Lung (tissue), 12 donors: ENCODE measurements around the gene RSL1D1. TPM values are rescaled to one million over a fixed set of nuclear protein-coding genes. Genes with fewer than 3 reads are reported as not detected.
A peak's percentile ranks its signal among the peaks of the same experiment; 100 is the strongest.

Experiments used
- ATAC-seq: fragments of 200-7000 bp; cut with Tn5 transposase; one replicate; pipeline ENCODE4 v1.9.1; 2020; ENCODE audit warnings: moderate number of reproducible peaks; ENCODE audit not compliant: insufficient read depth, low FRiP score
- DNase-seq, 3 donors: peaks; one replicate each; pipeline ENCODE4 v3.0.0-alpha.2; 2013 to 2017
- H3K27ac ChIP-seq, 2 donors: one replicate each; pipeline ENCODE4 v1.5.1; 2013; ENCODE audit warnings: mild to moderate bottlenecking in 2 of 2, moderate library complexity in 2 of 2, control low read depth in 1 of 2, inconsistent platforms in 1 of 2, low read depth in 1 of 2, low read length in 1 of 2
- H3K27me3 ChIP-seq, 3 donors: one replicate each; pipeline ENCODE4 v1.5.1; 2013; ENCODE audit warnings: low read length in 2 of 3; ENCODE audit not compliant: control insufficient read depth in 3 of 3, insufficient read depth in 3 of 3
- H3K36me3 ChIP-seq, 4 donors: one replicate each; pipeline ENCODE4 v1.5.1; 2013; ENCODE audit warnings: low read length in 4 of 4, mild to moderate bottlenecking in 1 of 4, moderate library complexity in 1 of 4; ENCODE audit not compliant: control insufficient read depth in 4 of 4, insufficient read depth in 4 of 4
- H3K4me1 ChIP-seq, 5 donors: one replicate each; pipeline ENCODE4 v1.5.1; 2013; ENCODE audit warnings: low read length in 5 of 5, mild to moderate bottlenecking in 2 of 5, moderate library complexity in 1 of 5; ENCODE audit not compliant: control insufficient read depth in 5 of 5, insufficient read depth in 5 of 5
- H3K4me3 ChIP-seq: one replicate; pipeline ENCODE4 v1.5.1; 2013; ENCODE audit warnings: mild to moderate bottlenecking, control low read depth, moderate library complexity
- H3K9ac ChIP-seq, 2 donors: one replicate each; pipeline ENCODE4 v1.5.1; 2013; ENCODE audit warnings: low read length in 2 of 2, control low read depth in 1 of 2; ENCODE audit not compliant: insufficient read depth in 1 of 2
- H3K9me3 ChIP-seq, 4 donors: one replicate each; pipeline ENCODE4 v1.5.1; 2013; ENCODE audit warnings: low read length in 3 of 4, mild to moderate bottlenecking in 1 of 4, moderate library complexity in 1 of 4; ENCODE audit not compliant: control insufficient read depth in 4 of 4, insufficient read depth in 3 of 4
- CTCF ChIP-seq: IDR thresholded peaks from 2 replicates; pipeline ENCODE4 v1.5.1; 2012; ENCODE audit warnings: mild to moderate bottlenecking; ENCODE audit errors: control extremely low read depth, extremely low read depth
- WGBS, 2 donors: extraction: QIAGEN DNeasy Blood & Tissue Kit; methylation state at CpG; one replicate each; pipeline ENCODE4 v1.1.7; 2013; 5-methylcytosine and 5-hydroxymethylcytosine counted together
- polyA plus RNA-seq, 2 donors: library from polyadenylated mRNA; stranded (reverse); fragments of 200-250 nt; gene quantifications; one replicate each; pipeline ENCODE4 v1.2.1, GENCODE V29; 2013
- total RNA-seq, 2 donors: library from RNA; depleted of rRNA in 1 of 2; stranded (reverse); fragments of >200 nt in 1 of 2; gene quantifications; one replicate each; pipeline ENCODE4 v1.2.1, GENCODE V29; 2014 to 2021
- donor health status: control.
- donor health status: control.
- donor health status: Bipolar disorder and iron deficiency.
- donor health status: healthy.
- donor health status: DM: yes; HTN: yes; CAD: no.

RSL1D1 gene
- total and polyA plus RNA-seq, 4 donors: 68.5 to 206 (median 89.9) TPM

GRCh38 chr16:11794996-11795886, 56.1 kb downstream of the RSL1D1 start:
- H3K9ac ChIP-seq: peak overlapping the region; percentile 80 to 88
- H3K27ac ChIP-seq: peak overlapping the region; percentile 29 to 91
- WGBS, 2 donors: 83 to 87% methylated on average over 20 of the region's 20 CpGs
- H3K36me3 ChIP-seq: peaks cover 0 to 16% (median 1%) of the 10 kb centered on the region in 4 donors
- no peak for TF ChIP-seq CTCF
- no peaks in the 10 kb centered on the region for H3K27me3 ChIP-seq
- peak in 2 of 3 donors; percentile 29 to 66 for DNase-seq
- H3K4me1 ChIP-seq: peaks cover 22 to 59% (median 27%) of the 10 kb centered on the region in 5 donors
- no peak overlapping the region for H3K4me3 ChIP-seq
- no peak for ATAC-seq
- H3K9me3 ChIP-seq: no peaks in the 10 kb centered on the region

GRCh38 chr16:11794447-11794846, 56.9 kb downstream of the RSL1D1 start:
- H3K9ac ChIP-seq: peak overlapping the region in 1 of 2 donors; percentile 38
- H3K27me3 ChIP-seq: no peaks in the 10 kb centered on the region
- no peak overlapping the region for H3K4me3 ChIP-seq
- peaks cover 22 to 53% (median 27%) of the 10 kb centered on the region in 5 donors for H3K4me1 ChIP-seq
- WGBS, 2 donors: 12 to 33% methylated on average over 2 of the region's 2 CpGs
- H3K9me3 ChIP-seq: no peaks in the 10 kb centered on the region
- no peak for TF ChIP-seq CTCF
- H3K27ac ChIP-seq: no peak overlapping the region
- peaks cover 0 to 22% (median 1%) of the 10 kb centered on the region in 4 donors for H3K36me3 ChIP-seq
- DNase-seq: no peak
- no peak for ATAC-seq

- peaks cover 0 to 22% (median 1%) of the 10 kb centered on the region in 4 donors for H3K36me3 ChIP-seq
- no peak overlapping the region for H3K9ac ChIP-seq
- H3K27ac ChIP-seq: peak overlapping the region in 1 of 2 donors; percentile 17
- no peaks in the 10 kb centered on the region for H3K27me3 ChIP-seq
- no peak for DNase-seq
- no peak for ATAC-seq
- peaks cover 20 to 49% (median 27%) of the 10 kb centered on the region in 5 donors for H3K4me1 ChIP-seq
- no peaks in the 10 kb centered on the region for H3K9me3 ChIP-seq
- 72 to 76% methylated on average over 7 of the region's 7 CpGs for WGBS, 2 donors
- H3K4me3 ChIP-seq: no peak overlapping the region
- TF ChIP-seq CTCF: no peak
These were observed 57.5 kb downstream of the RSL1D1 start for GRCh38 chr16:11793840-11794239.
